HepG2 (cell line): ENCODE data around the gene HSPA1A. TPM values are rescaled to one million over a fixed set of nuclear protein-coding genes. Genes with fewer than 3 reads are reported as not detected.
A peak's percentile ranks its signal among the peaks of the same experiment; 100 is the strongest.

ENCODE experiments used
- CREM ChIP-seq, 2 experiments: sonication (generic) in 1 of 2; formaldehyde crosslinking in 1 of 2; IDR thresholded peaks; 2 replicates each; pipeline versions ENCODE4 v1.4.0 to v1.6.1; 2016 to 2020; ENCODE audit warnings: antibody characterized with exemption in 1 of 2, mild to moderate bottlenecking in 1 of 2, missing genetic modification reagents in 1 of 2
- DNMT3B ChIP-seq: conservative IDR thresholded peaks from 2 replicates; pipeline ENCODE4 v1.6.1; 2016; ENCODE audit warnings: missing biosample characterization, control low read depth
- ETV6 ChIP-seq: sonication (generic); formaldehyde crosslinking; conservative IDR thresholded peaks from 2 replicates; pipeline ENCODE4 v1.4.0; 2020; ENCODE audit warnings: missing genetic modification reagents
- MAF1 ChIP-seq: sonication (generic); formaldehyde crosslinking; IDR thresholded peaks from 2 replicates; pipeline ENCODE4 v1.5.0; 2020; ENCODE audit warnings: missing genetic modification reagents, borderline replicate concordance
- MED1 ChIP-seq: sonication (generic); formaldehyde crosslinking; IDR thresholded peaks from 2 replicates; pipeline ENCODE4 v1.4.0; 2020; ENCODE audit warnings: missing genetic modification reagents
- MXI1 ChIP-seq: IDR thresholded peaks from 3 replicates; pipeline ENCODE4 v1.6.1; 2012; ENCODE audit warnings: low read depth, low read length, inconsistent platforms, borderline replicate concordance
- NAIF1 ChIP-seq: sonication (generic); formaldehyde crosslinking; IDR thresholded peaks from 2 replicates; pipeline ENCODE4 v1.5.0; 2020; ENCODE audit warnings: mild to moderate bottlenecking, missing genetic modification reagents, borderline replicate concordance
- NCOR1 ChIP-seq: fragments of 200-600 bp; sonication (generic); IDR thresholded peaks from 2 replicates; pipeline ENCODE4 v1.7.0; 2017; ENCODE audit warnings: antibody characterized with exemption, low read length, borderline replicate concordance
- NFE2L1 ChIP-seq: sonication (generic); formaldehyde crosslinking; IDR thresholded peaks from 2 replicates; pipeline ENCODE4 v1.4.0; 2020; ENCODE audit warnings: missing genetic modification reagents, mild to moderate bottlenecking, borderline replicate concordance
- NRL ChIP-seq: sonication (generic); formaldehyde crosslinking; IDR thresholded peaks from 2 replicates; pipeline ENCODE4 v1.5.0; 2020; ENCODE audit warnings: missing genetic modification reagents, mild to moderate bottlenecking, moderate library complexity, borderline replicate concordance
- PHF20 ChIP-seq: sonication (generic); formaldehyde crosslinking; IDR thresholded peaks from 2 replicates; pipeline ENCODE4 v1.5.0; 2020; ENCODE audit warnings: mild to moderate bottlenecking, missing genetic modification reagents
- POLR2AphosphoS5 ChIP-seq: IDR thresholded peaks from 2 replicates; pipeline ENCODE4 v1.6.1; 2012; ENCODE audit warnings: low read depth, low read length
- SRSF9 ChIP-seq: fragments of 200-400 bp; formaldehyde crosslinking; IDR thresholded peaks from 2 replicates; pipeline ENCODE4 v1.6.1; 2018; ENCODE audit warnings: borderline replicate concordance, mild to moderate bottlenecking, low read depth, low read length; ENCODE audit not compliant: insufficient read depth, poor library complexity, severe bottlenecking
- TCF7 ChIP-seq: sonication (generic); IDR thresholded peaks from 2 replicates; pipeline ENCODE4 v1.6.1; 2016; ENCODE audit warnings: antibody characterized with exemption, low read depth
- TSC22D2 ChIP-seq: sonication (generic); formaldehyde crosslinking; IDR thresholded peaks from 2 replicates; pipeline ENCODE4 v1.5.1; 2020; ENCODE audit warnings: missing genetic modification reagents, mild to moderate bottlenecking, borderline replicate concordance
- ZKSCAN5 ChIP-seq: sonication (generic); formaldehyde crosslinking; IDR thresholded peaks from 2 replicates; pipeline ENCODE4 v1.5.1; 2020; ENCODE audit warnings: mild to moderate bottlenecking, missing genetic modification reagents
- ZNF207 ChIP-seq: fragments of 450-650 bp; IDR thresholded peaks from 2 replicates; pipeline ENCODE4 v1.6.1; 2016; ENCODE audit warnings: antibody characterized with exemption, borderline replicate concordance
- ZNF225 ChIP-seq: sonication (generic); formaldehyde crosslinking; IDR thresholded peaks from 2 replicates; pipeline ENCODE4 v1.4.0; 2020; ENCODE audit warnings: mild to moderate bottlenecking, missing genetic modification reagents
- ZNF331 ChIP-seq: sonication (generic); formaldehyde crosslinking; IDR thresholded peaks from 2 replicates; pipeline ENCODE4 v1.4.0; 2020; ENCODE audit warnings: missing genetic modification reagents
- ZNF34 ChIP-seq: sonication (generic); formaldehyde crosslinking; IDR thresholded peaks from 2 replicates; pipeline ENCODE4 v1.4.0; 2020; ENCODE audit warnings: mild to moderate bottlenecking, missing genetic modification reagents, borderline replicate concordance
- ZNF549 ChIP-seq: sonication (generic); formaldehyde crosslinking; IDR thresholded peaks from 2 replicates; pipeline ENCODE4 v1.5.0; 2020; ENCODE audit warnings: missing genetic modification reagents
- ZNF766 ChIP-seq: sonication (generic); formaldehyde crosslinking; IDR thresholded peaks from 2 replicates; pipeline ENCODE4 v1.5.0; 2020; ENCODE audit warnings: missing genetic modification reagents, borderline replicate concordance
- ZSCAN22 ChIP-seq: sonication (generic); formaldehyde crosslinking; IDR thresholded peaks from 2 replicates; pipeline ENCODE4 v1.4.0; 2020; ENCODE audit warnings: mild to moderate bottlenecking, missing genetic modification reagents
- polyA plus RNA-seq, 8 experiments: library from polyadenylated mRNA; depleted of rRNA in 3 of 8; stranded (reverse) in 7 of 8; unstranded in 1 of 8; fragments of >200 nt; fragmentation: Illumina TruSeq in 4 of 8; extraction: Trizol in 4 of 8; gene quantifications; 2 replicates each; pipeline versions ENCODE4 v1.2.1 to v1.2.3, GENCODE V29; 2011 to 2016; ENCODE audit warnings: low read depth in 4 of 8, missing spikeins in 1 of 8, mixed read lengths in 1 of 8; ENCODE audit not compliant: insufficient read depth in 1 of 8
- total RNA-seq, 5 experiments: library from RNA; depleted of rRNA; stranded (reverse); fragments of >200 nt; fragmentation: Illumina TruSeq; extraction: Trizol; gene quantifications; 2 replicates each; pipeline ENCODE4 v1.2.3, GENCODE V29; 2016; ENCODE audit warnings: low read depth in 1 of 5
- TF ChIP-seq, protein P1 (sequence below): sonication (generic); formaldehyde crosslinking; IDR thresholded peaks from 2 replicates; pipeline ENCODE4 v1.5.0; 2020; ENCODE audit warnings: mild to moderate bottlenecking, missing genetic modification reagents, moderate library complexity
- TF ChIP-seq, protein P2 (sequence below): sonication (generic); formaldehyde crosslinking; IDR thresholded peaks from 2 replicates; pipeline ENCODE4 v1.8.0; 2022; ENCODE audit warnings: mild to moderate bottlenecking, missing genetic modification reagents, moderate library complexity
- TF ChIP-seq, protein P3 (sequence below): sonication (generic); formaldehyde crosslinking; IDR thresholded peaks from 2 replicates; pipeline ENCODE4 v1.4.0; 2020; ENCODE audit warnings: mild to moderate bottlenecking, low read depth, missing genetic modification reagents

HSPA1A gene
- total and polyA plus RNA-seq, 2 of the 13 experiments (the other 11 are each of a cell fraction or from before 2014, with no cell fraction given), result 44.5 to 85.0 TPM

DNA sequence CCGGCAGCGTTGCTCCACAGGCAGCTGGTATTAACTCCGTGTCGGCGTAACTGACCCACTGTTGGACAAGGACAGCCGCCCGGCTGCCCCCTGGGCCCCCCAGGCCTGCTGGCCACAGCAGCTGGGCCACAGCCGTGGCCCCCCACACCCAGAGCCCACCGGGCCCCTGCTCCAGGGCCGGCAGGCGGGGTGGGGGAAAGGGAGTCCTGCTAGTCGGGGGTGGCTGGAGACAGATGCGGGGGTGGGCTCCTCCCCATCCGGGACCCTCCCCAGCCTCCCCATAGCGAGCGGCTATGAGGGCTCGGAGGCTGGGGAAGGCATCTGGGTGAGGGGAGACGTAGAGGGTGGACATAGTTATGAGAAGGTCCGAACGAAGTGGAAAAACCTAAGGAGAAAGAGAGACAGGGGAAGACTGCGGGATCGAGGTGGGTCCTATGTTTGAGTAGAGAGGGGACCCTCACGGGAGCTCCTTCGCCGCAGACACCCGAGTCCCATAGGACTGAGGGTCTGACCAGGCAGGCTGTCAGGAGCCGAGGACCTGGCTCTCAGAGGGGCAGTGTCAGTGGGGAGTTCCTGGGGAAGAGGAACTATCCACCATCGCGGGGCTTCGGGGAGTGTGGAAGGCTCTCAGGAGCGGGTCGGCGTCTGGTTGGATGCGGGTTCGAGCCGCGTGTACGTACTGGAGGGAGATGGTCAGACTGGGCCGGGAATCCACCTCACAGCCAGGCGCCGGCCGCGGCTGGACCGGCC is 20.3 kb upstream of the HSPA1A start (continued):
- no peak for TF ChIP-seq CREM (IDR thresholded peaks at IDR 0.05)
- TF ChIP-seq CREM (CRISPR knock-in tag; IDR thresholded peaks at IDR 0.05), result no peak
- 0 out of 2 replicates have a peak, but pooled peaks have one; percentile 16 for TF ChIP-seq ZKSCAN5
- no peak for TF ChIP-seq ZNF549 (CRISPR knock-in tag)
- no peak for TF ChIP-seq DNMT3B
- 0 out of 2 replicates have a peak, but pooled peaks have one; percentile 23 for TF ChIP-seq TSC22D2
- TF ChIP-seq NRL (CRISPR knock-in tag), result no peak; the same call in 1 of the 2 replicates
- TF ChIP-seq, protein P1, sequence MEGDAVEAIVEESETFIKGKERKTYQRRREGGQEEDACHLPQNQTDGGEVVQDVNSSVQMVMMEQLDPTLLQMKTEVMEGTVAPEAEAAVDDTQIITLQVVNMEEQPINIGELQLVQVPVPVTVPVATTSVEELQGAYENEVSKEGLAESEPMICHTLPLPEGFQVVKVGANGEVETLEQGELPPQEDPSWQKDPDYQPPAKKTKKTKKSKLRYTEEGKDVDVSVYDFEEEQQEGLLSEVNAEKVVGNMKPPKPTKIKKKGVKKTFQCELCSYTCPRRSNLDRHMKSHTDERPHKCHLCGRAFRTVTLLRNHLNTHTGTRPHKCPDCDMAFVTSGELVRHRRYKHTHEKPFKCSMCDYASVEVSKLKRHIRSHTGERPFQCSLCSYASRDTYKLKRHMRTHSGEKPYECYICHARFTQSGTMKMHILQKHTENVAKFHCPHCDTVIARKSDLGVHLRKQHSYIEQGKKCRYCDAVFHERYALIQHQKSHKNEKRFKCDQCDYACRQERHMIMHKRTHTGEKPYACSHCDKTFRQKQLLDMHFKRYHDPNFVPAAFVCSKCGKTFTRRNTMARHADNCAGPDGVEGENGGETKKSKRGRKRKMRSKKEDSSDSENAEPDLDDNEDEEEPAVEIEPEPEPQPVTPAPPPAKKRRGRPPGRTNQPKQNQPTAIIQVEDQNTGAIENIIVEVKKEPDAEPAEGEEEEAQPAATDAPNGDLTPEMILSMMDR (CRISPR knock-in tag), result no peak
- TF ChIP-seq TCF7, result no peak
- no peak for TF ChIP-seq ZNF34
- no peak for TF ChIP-seq POLR2AphosphoS5
- no peak for TF ChIP-seq MXI1
- TF ChIP-seq, protein P2, sequence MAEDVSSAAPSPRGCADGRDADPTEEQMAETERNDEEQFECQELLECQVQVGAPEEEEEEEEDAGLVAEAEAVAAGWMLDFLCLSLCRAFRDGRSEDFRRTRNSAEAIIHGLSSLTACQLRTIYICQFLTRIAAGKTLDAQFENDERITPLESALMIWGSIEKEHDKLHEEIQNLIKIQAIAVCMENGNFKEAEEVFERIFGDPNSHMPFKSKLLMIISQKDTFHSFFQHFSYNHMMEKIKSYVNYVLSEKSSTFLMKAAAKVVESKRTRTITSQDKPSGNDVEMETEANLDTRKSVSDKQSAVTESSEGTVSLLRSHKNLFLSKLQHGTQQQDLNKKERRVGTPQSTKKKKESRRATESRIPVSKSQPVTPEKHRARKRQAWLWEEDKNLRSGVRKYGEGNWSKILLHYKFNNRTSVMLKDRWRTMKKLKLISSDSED (CRISPR knock-in tag), result no peak
- no peak for TF ChIP-seq NCOR1
- no peak for TF ChIP-seq ZNF225
- TF ChIP-seq ZNF766 (CRISPR knock-in tag), result no peak
- TF ChIP-seq ZNF207, result no peak
- peak; percentile 15; the same call in 1 of the 2 replicates for TF ChIP-seq NFE2L1 (CRISPR knock-in tag)
- no peak for TF ChIP-seq ZNF331
- no peak for TF ChIP-seq SRSF9
- no peak for TF ChIP-seq MAF1 (CRISPR knock-in tag)
- no peak for TF ChIP-seq ETV6 (CRISPR knock-in tag)
- TF ChIP-seq MED1 (CRISPR knock-in tag), result no peak
- TF ChIP-seq PHF20 (CRISPR knock-in tag), result no peak
- no peak for TF ChIP-seq NAIF1
- no peak for TF ChIP-seq ZSCAN22 (CRISPR knock-in tag)
- TF ChIP-seq, protein P3, sequence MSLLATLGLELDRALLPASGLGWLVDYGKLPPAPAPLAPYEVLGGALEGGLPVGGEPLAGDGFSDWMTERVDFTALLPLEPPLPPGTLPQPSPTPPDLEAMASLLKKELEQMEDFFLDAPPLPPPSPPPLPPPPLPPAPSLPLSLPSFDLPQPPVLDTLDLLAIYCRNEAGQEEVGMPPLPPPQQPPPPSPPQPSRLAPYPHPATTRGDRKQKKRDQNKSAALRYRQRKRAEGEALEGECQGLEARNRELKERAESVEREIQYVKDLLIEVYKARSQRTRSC (CRISPR knock-in tag), result no peak
